Fibroblast of villous mesenchyme (primary cell): ENCODE data around the gene SLC2A6. TPM values are rescaled to one million over a fixed set of nuclear protein-coding genes. Genes with fewer than 3 reads are reported as not detected.
A peak's percentile ranks its signal among the peaks of the same experiment; 100 is the strongest.

ENCODE experiments used
- DNase-seq: peaks from one replicate; pipeline ENCODE4 v3.0.0-alpha.2; 2010; ENCODE audit warnings: low read depth
- H3K4me3 ChIP-seq: 2 replicates; pipeline ENCODE4 v1.5.1; 2011; ENCODE audit warnings: low read depth, mild to moderate bottlenecking, low read length
- total RNA-seq: library from RNA; depleted of rRNA; stranded (reverse); fragments of >200 nt; gene quantifications from 2 replicates; pipeline ENCODE4 v1.2.3, GENCODE V29; 2012
- TF ChIP-seq, protein P1 (sequence below): IDR thresholded peaks from 2 replicates; pipeline ENCODE4 v1.5.1; 2012; ENCODE audit warnings: low read depth, mild to moderate bottlenecking, low read length; ENCODE audit not compliant: insufficient read depth

The SLC2A6 gene
- total RNA-seq, 1 donor: 41.9 TPM

DNA sequence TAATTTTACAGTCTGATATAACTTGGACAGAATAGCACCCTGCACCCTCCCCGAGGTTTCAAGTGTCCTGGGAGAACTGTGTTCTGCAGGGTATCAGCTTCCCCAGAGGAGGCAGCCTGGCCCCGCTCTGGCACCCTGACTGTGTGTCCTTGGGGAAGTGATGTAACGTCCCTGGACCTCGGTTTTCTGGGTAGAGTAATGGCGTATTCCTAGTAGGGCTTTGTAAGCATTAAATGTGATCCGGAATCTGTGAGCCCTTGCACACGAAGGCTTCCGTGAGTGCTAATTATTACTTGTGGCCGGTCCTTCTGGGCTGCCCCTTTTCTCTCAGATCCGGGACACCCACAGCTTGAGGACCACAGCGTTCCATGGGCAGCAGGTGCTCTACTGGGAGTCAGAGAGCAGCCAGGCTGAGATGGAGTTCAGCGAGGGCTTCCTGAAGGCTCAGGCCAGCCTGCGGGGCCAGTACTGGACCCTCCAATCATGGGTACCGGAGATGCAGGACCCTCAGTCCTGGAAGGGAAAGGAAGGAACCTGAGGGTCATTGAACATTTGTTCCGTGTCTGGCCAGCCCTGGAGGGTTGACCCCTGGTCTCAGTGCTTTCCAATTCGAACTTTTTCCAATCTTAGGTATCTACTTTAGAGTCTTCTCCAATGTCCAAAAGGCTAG lies 20.1 kb downstream of the SLC2A6 start:
- H3K4me3 ChIP-seq: peak overlapping the region; percentile 85
- no peak for DNase-seq
- TF ChIP-seq, protein P1, sequence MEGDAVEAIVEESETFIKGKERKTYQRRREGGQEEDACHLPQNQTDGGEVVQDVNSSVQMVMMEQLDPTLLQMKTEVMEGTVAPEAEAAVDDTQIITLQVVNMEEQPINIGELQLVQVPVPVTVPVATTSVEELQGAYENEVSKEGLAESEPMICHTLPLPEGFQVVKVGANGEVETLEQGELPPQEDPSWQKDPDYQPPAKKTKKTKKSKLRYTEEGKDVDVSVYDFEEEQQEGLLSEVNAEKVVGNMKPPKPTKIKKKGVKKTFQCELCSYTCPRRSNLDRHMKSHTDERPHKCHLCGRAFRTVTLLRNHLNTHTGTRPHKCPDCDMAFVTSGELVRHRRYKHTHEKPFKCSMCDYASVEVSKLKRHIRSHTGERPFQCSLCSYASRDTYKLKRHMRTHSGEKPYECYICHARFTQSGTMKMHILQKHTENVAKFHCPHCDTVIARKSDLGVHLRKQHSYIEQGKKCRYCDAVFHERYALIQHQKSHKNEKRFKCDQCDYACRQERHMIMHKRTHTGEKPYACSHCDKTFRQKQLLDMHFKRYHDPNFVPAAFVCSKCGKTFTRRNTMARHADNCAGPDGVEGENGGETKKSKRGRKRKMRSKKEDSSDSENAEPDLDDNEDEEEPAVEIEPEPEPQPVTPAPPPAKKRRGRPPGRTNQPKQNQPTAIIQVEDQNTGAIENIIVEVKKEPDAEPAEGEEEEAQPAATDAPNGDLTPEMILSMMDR: no peak

- H3K4me3 ChIP-seq: no peak overlapping the region
- no peak for DNase-seq
These were observed 21.2 kb downstream of the SLC2A6 start for GRCh38 chr9:133457748-133458147.

DNA sequence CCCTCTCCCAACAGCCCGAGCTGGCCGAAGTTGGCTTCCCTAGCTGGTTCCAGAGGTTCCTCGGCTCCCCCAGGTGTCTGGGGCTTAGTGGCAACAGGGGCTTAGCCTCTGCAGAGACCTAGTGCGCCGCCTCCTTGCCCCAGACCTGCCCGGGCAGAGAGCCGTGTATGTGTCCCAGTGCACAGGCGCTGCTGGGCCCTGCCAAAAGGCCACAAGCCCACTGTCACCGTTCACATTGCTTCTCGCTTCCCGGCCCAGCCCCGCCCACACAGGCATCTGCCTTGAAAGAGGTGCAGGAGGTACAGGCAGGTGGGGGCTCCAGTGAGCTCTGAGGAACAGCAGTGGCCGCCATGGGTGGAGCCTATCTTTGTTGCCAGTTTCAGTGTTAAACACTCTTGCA lies 21.7 kb downstream of the SLC2A6 start:
- H3K4me3 ChIP-seq: no peak overlapping the region
- DNase-seq: no peak
- TF ChIP-seq, protein P1: no peak

More at GRCh38 chr9:133457748-133458147, 21.2 kb downstream of the SLC2A6 start:
- TF ChIP-seq, protein P1: no peak

GRCh38 chr9:133456409-133456808 lies 22.5 kb downstream of the SLC2A6 start:
- H3K4me3 ChIP-seq: no peak overlapping the region
- DNase-seq: no peak
- TF ChIP-seq, protein P1: no peak

- TF ChIP-seq, protein P1: no peak
- DNase-seq: no peak
- H3K4me3 ChIP-seq: no peak overlapping the region
These were observed 23.0 kb downstream of the SLC2A6 start for GRCh38 chr9:133455936-133456335.

DNA sequence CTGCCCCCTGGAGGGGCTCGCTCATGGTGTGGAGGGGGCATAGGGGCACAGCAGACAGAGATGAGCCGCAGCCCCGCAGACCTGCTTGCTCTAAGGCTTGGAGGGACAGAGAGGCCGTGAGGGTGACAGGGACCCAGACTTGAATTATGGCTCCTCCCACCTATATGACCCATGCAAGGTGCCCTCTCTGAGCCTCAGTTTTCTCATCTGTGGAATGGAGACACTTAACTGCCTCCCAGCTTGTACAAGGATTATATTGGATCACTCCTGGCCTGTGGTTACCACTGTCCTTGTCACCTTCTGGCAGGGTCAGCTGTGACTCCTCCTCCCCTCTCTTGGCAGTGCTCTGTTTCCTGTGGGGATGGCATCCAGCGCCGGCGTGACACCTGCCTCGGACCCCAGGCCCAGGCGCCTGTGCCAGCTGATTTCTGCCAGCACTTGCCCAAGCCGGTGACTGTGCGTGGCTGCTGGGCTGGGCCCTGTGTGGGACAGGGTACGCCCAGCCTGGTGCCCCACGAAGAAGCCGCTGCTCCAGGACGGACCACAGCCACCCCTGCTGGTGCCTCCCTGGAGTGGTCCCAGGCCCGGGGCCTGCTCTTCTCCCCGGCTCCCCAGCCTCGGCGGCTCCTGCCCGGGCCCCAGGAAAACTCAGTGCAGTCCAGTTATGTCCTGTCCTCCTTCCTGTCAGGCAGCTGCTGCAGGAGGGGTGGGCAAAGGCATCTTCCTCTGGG lies 23.8 kb downstream of the SLC2A6 start:
- no peak for DNase-seq
- TF ChIP-seq, protein P1: no peak
- H3K4me3 ChIP-seq: no peak overlapping the region
